Activated CD4-positive, alpha-beta T cell treated with anti-CD3 and anti-CD28 coated beads, Interleukin-2, amount 10 ng/mL, durations not matched to agents 7 days and 5 days (primary cell): Measurements from ENCODE around the gene SLC2A4. TPM values are rescaled to one million over a fixed set of nuclear protein-coding genes. Genes with fewer than 3 reads are reported as not detected.
A peak's percentile ranks its signal among the peaks of the same experiment; 100 is the strongest.
"Not testable (repeated sequence)": the region's sequence is repeated elsewhere in the genome, so short reads cannot be mapped to it uniquely, and the experiment has no call there.

ENCODE experiments used
- CTCF ChIA-PET: fragments of 350-600 bp; sonication (Branson Sonifier 250); formaldehyde crosslinking; loops from one replicate; lab custom pipeline; 2021; ENCODE audit warnings: antibody characterized with exemption; lab: Charles Lee
- POLR2A ChIA-PET: fragments of 350-600 bp; sonication (Branson Sonifier 250); formaldehyde crosslinking; loops from one replicate; lab custom pipeline; 2021; ENCODE audit warnings: antibody characterized with exemption; lab: Charles Lee
- DNase-seq: peaks from one replicate; pipeline ENCODE4 v3.0.0-alpha.2; 2020
- H3K27ac Mint-ChIP-seq: one replicate; pipeline ENCODE4 v1.8.0; 2021; ENCODE audit warnings: mild to moderate bottlenecking, moderate library complexity, mixed read lengths
- H3K27me3 Mint-ChIP-seq: one replicate; pipeline ENCODE4 v1.8.0; 2021; ENCODE audit warnings: mixed read lengths
- H3K36me3 Mint-ChIP-seq: one replicate; pipeline ENCODE4 v1.8.0; 2021; ENCODE audit warnings: low read depth, mixed read lengths
- H3K4me1 Mint-ChIP-seq: one replicate; pipeline ENCODE4 v1.8.0; 2021; ENCODE audit warnings: mixed read lengths
- H3K4me3 Mint-ChIP-seq: one replicate; pipeline ENCODE4 v1.8.0; 2021; ENCODE audit warnings: mild to moderate bottlenecking, moderate library complexity, mixed read lengths
- H3K9me3 Mint-ChIP-seq: one replicate; pipeline ENCODE4 v1.8.0; 2021; ENCODE audit warnings: mixed read lengths
- total RNA-seq, 2 experiments: library from RNA; stranded (reverse); gene quantifications; one replicate each; pipeline ENCODE4 v1.2.3, GENCODE V29; 2021

Gene SLC2A4
- total RNA-seq, 2 experiments from 2014 or later, result not detected

DNA sequence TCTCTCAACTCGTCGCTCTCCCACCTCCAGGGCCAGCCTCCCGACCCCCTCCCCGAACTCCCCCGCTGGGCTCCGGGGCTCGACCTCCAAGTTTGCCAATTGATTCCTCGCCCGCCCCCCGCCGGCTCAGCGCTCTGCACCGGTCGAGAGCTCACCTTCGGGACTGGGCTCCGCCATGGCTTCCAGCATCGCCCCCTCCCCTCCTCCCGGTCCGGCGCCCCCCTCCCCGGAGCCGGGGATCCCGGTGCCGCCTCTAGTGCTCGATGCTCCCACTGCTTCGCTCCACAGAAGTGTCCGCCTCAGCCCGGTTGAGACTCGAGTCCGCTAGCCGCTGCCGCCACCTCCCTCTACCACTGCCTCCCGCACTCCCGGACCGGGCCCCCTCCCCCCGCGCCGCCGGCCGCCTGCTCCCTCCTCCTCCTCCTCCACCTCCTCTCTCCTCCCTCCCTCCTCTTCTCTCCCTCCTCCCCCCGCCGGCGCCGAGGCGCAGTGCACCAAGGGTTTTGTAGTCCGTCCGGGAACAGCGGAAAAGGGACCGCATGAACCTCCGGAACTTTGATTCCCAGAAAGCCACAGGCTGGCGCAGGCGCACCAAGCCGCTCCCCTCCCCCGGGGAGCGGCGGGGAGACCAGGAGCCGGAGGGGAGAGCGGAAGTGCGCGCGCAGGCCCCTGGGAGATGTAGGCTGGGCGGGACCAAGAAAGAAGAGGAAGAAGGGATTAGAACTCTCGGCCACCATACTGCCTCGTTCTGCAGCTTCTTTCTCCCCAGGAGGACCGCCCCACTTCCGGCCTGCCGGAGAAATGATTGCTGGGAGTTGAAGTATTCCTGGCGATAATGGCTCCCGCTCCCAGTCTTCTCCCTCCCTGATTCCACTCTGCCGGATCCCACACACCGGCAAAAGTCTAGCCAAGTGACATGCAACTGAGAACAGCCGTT, 42.2 kb upstream of the SLC2A4 start, which contains the start of gene PHF23:
Gene PHF23 (minus strand): TSS at position 367 of the 937 bp plus-strand sequence. CDS start 178 bp downstream, at position 189.
- ChIA-PET POLR2A (interaction anchor here (0.6 kb wide), 1 partner anchor 272 kb away, joined by 3 read pairs; no protein-coding TSS in a partner anchor), CTCF (interaction anchor here (1.0 to 3.3 kb wide), 8 partner anchors 11 to 218 kb away, joined by 3 to 16 read pairs (median 4); partner anchors contain the start of genes ACADVL and DLG4)
- Mint-ChIP-seq H3K4me1 (peaks cover 68% of the 10 kb centered on the region), H3K9me3 (no peaks in the 10 kb centered on the region), H3K27ac (peak within 1 kb of the TSS; percentile 93), H3K4me3 (peak within 1 kb of the TSS; percentile 87), H3K27me3 (no peaks in the 10 kb centered on the region), H3K36me3 (peaks cover 58% of the 10 kb centered on the region)
- peak; percentile 98 for DNase-seq

DNA sequence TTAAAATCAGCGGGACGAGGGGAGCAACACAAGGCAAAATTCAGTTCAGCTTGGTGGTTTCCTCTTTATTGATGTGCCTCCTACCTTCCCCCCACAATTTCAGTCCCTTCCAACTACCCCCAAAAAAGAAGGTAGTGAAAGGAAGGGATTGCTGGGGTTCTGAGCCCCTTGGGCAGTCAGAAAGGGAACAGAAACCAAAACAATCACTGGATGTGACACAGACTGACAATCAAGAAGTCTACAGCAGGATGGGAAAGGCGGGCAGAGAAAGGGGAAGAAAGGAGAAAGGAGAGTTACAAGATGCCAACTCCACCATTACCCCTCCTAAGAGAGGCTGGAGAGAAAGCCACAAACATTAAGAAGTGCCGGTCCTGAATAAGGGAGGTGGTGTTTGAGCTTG, 41.1 kb upstream of the SLC2A4 start:
- no peak for DNase-seq
- Mint-ChIP-seq H3K36me3 (peaks cover 56% of the 10 kb centered on the region), H3K27ac (peak overlapping the region; percentile 93), H3K4me1 (peaks cover 60% of the 10 kb centered on the region), H3K4me3 (peak overlapping the region; percentile 87), H3K9me3 (no peaks in the 10 kb centered on the region), H3K27me3 (no peaks in the 10 kb centered on the region)
- ChIA-PET CTCF (interaction anchor here (1.2 to 3.3 kb wide), 4 partner anchors 11 to 56 kb away, joined by 3 to 20 read pairs (median 12); partner anchors contain the start of genes ACADVL, CTDNEP1, DLG4 and ELP5), POLR2A (interaction anchor here (0.6 kb wide), 1 partner anchor 72 kb away, joined by 3 read pairs; no protein-coding TSS in a partner anchor)

DNA sequence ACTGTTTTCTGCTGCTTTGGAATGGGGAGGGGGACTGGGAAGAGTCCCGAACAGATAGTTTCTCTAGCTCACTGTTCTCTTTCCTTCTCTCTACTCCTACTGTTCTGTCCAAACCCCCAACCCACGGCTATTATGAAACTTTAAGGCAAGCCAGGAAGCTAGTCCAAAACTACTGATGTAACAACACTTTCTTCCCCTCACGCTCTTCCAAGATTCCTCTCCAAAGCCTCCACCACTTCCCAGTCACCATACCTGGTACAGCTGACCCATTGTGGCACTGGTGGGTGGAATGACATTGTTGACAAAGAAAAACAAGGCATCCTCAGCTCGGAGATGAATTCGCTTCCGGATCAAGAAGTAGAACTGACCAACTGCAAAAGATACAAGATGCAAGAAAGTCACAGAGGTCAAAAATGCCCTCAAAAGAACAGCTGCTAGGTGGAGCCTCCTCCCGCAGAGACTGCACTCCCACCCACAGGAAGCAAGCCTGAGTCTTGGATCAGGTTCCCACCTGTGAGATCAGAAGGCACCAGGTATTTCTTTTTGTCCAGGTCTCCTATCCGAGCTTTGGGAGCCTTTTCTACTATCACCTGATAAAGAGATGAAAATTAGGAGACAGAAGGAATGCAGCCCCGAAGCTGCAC, 40.3 kb upstream of the SLC2A4 start:
- Mint-ChIP-seq H3K9me3 (no peaks in the 10 kb centered on the region), H3K4me1 (peaks cover 52% of the 10 kb centered on the region), H3K27me3 (no peaks in the 10 kb centered on the region), H3K36me3 (peaks cover 54% of the 10 kb centered on the region), H3K4me3 (peak overlapping the region; percentile 87), H3K27ac (peak overlapping the region; percentile 93)
- ChIA-PET CTCF (interaction anchor here (0.5 to 3.3 kb wide), 6 partner anchors 10 to 1873 kb away, joined by 3 to 20 read pairs (median 7); partner anchors contain the start of genes ACADVL, CTDNEP1, DLG4 and ELP5), POLR2A (no interaction called here)
- DNase-seq, result no peak

DNA sequence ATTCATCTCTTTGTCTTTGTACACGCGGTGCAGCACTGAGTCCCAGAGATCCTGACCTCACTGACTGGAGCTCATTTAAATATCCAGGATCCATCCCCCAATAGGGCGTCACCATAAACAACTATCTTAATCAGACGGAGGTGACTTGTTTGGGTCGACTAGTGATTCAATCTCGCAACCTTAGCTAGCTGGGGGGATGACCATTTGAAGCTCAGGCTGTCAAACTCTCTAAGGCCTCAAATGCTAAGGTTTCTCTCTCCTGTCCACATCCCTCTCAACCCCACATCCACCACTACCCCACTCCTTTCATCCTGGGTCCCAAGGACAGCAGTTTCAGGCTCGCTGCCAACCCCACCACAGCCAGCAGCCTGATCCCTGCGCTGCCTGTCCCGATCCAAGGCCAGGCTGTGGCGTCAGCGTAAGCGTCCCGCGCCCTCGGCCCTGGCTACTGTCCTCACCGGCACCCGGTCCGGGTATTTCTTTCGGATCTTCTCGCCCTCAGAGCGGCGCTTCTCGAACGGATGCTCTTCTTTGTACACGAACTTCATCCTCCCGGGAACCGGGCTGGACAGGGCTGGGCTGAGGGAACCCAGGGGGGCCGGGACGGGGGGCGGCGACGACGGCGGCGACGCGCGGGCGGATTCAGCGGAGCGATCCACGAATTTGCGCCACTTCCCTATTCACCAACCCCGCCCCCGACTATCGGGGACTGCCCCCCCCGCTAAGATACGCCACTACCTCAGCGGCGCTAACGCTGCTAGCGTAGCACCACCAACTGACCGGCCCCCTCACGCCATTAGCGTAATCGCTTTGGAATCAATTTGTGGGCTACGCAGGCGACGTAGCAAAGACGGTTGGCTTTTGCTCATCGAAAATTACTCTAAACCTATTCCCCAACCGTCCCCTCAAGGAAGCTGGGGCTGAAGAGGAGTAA, 39.5 kb upstream of the SLC2A4 start, which contains the start of gene GABARAP:
Gene GABARAP (minus strand): TSS at position 667 of the 934 bp plus-strand sequence. CDS start 119 bp downstream, at position 548.
- H3K4me1 Mint-ChIP-seq, result peaks cover 48% of the 10 kb centered on the region
- no peaks in the 10 kb centered on the region for H3K27me3 Mint-ChIP-seq
- DNase-seq, result peak; percentile 93
- H3K27ac Mint-ChIP-seq, result peak within 1 kb of the TSS; percentile 93
- ChIA-PET POLR2A (interaction anchor here (1.0 kb wide), 1 partner anchor 21 kb away, joined by 3 read pairs; no protein-coding TSS in a partner anchor), CTCF (interaction anchor here (0.5 to 3.3 kb wide), 7 partner anchors 9 to 1872 kb away, joined by 3 to 20 read pairs (median 5); partner anchors contain the start of genes ACADVL, CTDNEP1, DLG4 and ELP5)
- no peaks in the 10 kb centered on the region for H3K9me3 Mint-ChIP-seq
- H3K36me3 Mint-ChIP-seq, result peaks cover 54% of the 10 kb centered on the region
- H3K4me3 Mint-ChIP-seq, result peak within 1 kb of the TSS; percentile 87

DNA sequence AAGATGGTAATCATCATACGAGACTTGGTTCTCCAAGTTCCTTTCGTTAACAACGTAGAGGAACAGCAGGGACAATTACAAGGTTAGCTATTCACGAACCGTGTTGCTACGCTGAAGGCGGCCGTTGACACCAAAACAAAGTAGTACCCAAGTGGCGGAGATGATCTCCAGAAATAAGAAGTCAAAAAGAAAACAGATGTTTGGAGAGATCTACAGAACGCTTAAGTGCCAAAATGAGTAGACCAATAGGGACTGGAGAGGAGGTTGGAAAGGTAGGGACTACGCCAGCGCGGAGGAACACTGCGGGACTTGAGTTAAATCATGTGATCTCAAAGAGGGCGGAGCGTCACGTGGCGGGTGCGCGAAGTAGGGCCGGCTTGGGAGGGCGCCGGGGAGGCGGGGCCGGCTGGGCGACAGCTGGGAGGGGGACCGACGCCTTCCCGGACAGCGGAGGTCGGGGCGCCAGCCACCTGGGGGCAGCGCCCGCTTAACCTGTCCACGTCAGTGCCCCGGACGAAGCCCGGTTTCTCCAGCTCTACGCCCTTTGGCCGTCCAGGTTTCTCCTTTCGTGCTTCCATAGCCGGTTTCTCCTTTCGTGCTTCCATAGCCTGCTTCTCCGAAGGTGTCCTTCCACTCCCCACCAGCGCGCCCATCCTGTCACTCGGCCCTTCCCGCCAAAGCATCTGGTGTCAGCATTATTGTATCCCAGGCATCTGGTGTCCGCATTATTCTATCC, 38.6 kb upstream of the SLC2A4 start:
- Mint-ChIP-seq H3K36me3 (peaks cover 53% of the 10 kb centered on the region), H3K27ac (peak overlapping the region; percentile 93), H3K27me3 (no peaks in the 10 kb centered on the region), H3K4me1 (peaks cover 42% of the 10 kb centered on the region), H3K4me3 (peak overlapping the region; percentile 87), H3K9me3 (no peaks in the 10 kb centered on the region)
- CTCF ChIA-PET, result interaction anchor here (1.5 to 3.3 kb wide), 4 partner anchors 8 to 194 kb away, joined by 5 to 20 read pairs (median 12); partner anchors contain the start of genes ACADVL, CTDNEP1, DLG4 and ELP5
- peak; percentile 94 for DNase-seq
- POLR2A ChIA-PET, result interaction anchor here (1.0 kb wide), 1 partner anchor 22 kb away, joined by 3 read pairs; no protein-coding TSS in a partner anchor

DNA sequence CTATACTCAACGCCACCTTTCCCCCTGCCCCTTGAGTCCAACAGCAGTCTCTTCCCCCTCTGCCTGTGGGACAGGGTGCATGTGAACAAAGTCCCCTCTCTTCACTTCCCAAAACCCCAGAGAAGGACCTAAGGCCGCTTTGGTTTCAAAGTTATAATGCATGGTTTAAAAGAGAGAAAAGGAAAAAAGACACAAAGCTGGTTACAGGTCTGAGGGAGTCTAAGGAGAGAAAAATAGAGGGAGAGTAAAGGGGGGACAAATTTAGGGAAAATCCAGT, 38.1 kb upstream of the SLC2A4 start:
- Mint-ChIP-seq H3K27me3 (no peaks in the 10 kb centered on the region), H3K4me1 (peaks cover 41% of the 10 kb centered on the region), H3K9me3 (no peaks in the 10 kb centered on the region), H3K4me3 (peak overlapping the region; percentile 87), H3K36me3 (peaks cover 53% of the 10 kb centered on the region), H3K27ac (peak overlapping the region; percentile 67)
- POLR2A ChIA-PET, result interaction anchor here (0.6 kb wide), 1 partner anchor 1052 kb away, joined by 6 read pairs; the partner anchor contains the start of gene SLC25A35
- CTCF ChIA-PET, result interaction anchor here (1.2 to 3.2 kb wide), 2 partner anchors 23 to 53 kb away, joined by 3 to 20 read pairs; partner anchors contain the start of genes ACADVL and DLG4
- no peak for DNase-seq

DNA sequence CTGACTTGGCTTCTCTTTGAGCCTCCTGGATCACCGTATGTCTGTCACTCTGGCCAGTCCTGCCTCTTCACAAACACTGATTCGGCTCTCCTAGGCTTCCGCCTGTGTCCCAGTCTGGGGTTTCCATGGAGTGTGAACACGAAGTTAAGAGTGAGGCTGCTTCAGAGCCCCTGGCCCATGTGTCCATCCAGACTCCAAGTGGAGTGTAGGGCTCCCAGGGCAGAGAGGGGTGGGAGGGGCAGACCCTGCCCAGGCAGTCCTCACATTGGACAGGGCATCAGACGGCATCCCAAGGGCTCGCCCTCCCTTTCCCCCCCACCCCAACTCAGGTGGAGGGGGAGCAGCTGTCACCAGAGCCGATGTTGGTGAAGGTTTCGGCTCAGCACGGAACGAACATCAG, 37.7 kb upstream of the SLC2A4 start:
- not testable (repeated sequence) for DNase-seq, H3K27ac Mint-ChIP-seq, H3K9me3 Mint-ChIP-seq, H3K27me3 Mint-ChIP-seq
- Mint-ChIP-seq H3K36me3 (peaks cover 50% of the 10 kb centered on the region), H3K4me1 (peaks cover 46% of the 10 kb centered on the region), H3K4me3 (peak overlapping the region; percentile 87)
- POLR2A ChIA-PET, result interaction anchor here (0.6 kb wide), 1 partner anchor 1051 kb away, joined by 6 read pairs; the partner anchor contains the start of gene SLC25A35
- CTCF ChIA-PET, result interaction anchor here (1.2 kb wide), 1 partner anchor 53 kb away, joined by 3 read pairs; no protein-coding TSS in a partner anchor

DNA sequence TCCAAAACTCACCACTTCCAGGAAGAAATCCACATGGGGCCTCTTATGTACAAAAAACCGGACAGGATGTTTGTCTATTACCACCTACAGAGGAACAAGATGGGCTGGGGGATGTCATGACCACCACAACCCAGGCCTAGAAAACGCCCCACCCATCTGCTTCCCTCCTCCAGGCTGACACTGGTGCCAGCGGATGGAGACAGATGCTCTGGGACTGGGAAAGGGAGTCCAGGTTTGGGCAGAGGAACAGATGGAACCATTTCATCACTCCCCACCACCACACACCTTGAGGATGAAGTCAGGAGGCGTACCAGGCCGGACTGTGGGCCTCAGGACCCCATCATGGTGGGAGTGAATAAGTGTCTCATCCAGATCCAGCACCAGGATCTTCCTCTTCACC, 34.7 kb upstream of the SLC2A4 start:
- POLR2A ChIA-PET, result no interaction called here

DNA sequence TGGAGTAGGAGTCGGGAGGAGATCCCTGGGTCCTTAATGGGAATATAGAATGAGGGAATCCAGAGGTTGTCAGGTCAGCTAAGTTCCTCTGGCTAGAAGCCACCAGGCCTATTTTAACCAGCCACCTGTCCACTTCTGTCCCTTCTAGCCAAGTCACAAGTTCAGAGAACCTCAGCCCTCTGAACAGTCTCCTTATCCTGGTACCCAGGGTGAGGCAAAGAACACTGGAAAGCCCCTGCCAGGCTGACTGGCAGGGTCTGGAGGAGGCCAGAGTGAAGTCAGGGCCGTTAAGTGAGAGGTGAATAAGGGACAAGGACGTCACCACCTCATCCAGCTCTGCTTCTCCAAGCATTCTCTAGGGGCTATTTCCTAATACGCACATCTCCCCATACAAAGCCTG, 32.7 kb upstream of the SLC2A4 start:
- ChIA-PET CTCF (no interaction called here), POLR2A (interaction anchor here (0.9 kb wide), 1 partner anchor 11 kb away, joined by 3 read pairs; no protein-coding TSS in a partner anchor)
- H3K36me3 Mint-ChIP-seq, result peaks cover 23% of the 10 kb centered on the region
- no peaks in the 10 kb centered on the region for H3K9me3 Mint-ChIP-seq
- no peak overlapping the region for H3K4me3 Mint-ChIP-seq
- no peak for DNase-seq
- H3K27me3 Mint-ChIP-seq, result no peaks in the 10 kb centered on the region
- peak overlapping the region; percentile 6 for H3K27ac Mint-ChIP-seq
- H3K4me1 Mint-ChIP-seq, result peaks cover 40% of the 10 kb centered on the region

More for the DNA sequence above, 34.7 kb upstream of the SLC2A4 start:
- Mint-ChIP-seq H3K4me3 (no peak overlapping the region), H3K9me3 (no peaks in the 10 kb centered on the region), H3K27ac (no peak overlapping the region), H3K27me3 (no peaks in the 10 kb centered on the region), H3K4me1 (peaks cover 40% of the 10 kb centered on the region), H3K36me3 (peaks cover 30% of the 10 kb centered on the region)
- no peak for DNase-seq
- CTCF ChIA-PET, result interaction anchor here (0.6 kb wide), 2 partner anchors 10 to 375 kb away, joined by 3 read pairs; no protein-coding TSS in a partner anchor

DNA sequence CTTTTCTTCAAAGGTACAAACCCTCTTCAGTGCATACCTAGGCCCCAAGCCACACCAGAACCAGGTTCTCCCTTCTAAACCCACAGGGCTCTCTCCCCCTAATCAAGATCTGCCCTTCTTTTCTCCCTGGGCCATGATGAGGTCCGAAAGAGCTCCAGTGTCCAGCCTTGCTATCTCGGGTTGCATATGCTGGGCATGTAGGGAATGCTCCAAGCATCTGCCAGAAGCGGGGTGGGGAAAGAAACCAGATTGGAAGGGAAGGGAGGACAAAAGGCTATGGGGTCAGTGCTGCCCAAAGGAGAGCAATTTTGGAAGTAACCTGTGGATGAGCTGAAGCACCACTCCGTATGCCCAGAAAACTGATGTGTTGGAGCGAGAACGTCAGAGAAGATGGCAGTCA, 32.3 kb upstream of the SLC2A4 start:
- Mint-ChIP-seq H3K27ac (no peak overlapping the region), H3K4me3 (peak overlapping the region; percentile 95), H3K27me3 (no peaks in the 10 kb centered on the region), H3K9me3 (no peaks in the 10 kb centered on the region), H3K4me1 (peaks cover 42% of the 10 kb centered on the region), H3K36me3 (peaks cover 25% of the 10 kb centered on the region)
- POLR2A ChIA-PET, result interaction anchor here (0.9 kb wide), 1 partner anchor 10 kb away, joined by 3 read pairs; no protein-coding TSS in a partner anchor
- DNase-seq, result no peak
- CTCF ChIA-PET, result interaction anchor here (0.6 to 1.3 kb wide), 3 partner anchors 10 to 245 kb away, joined by 3 read pairs; partner anchors contain the start of gene PHF23
